NB4 (cell line): ENCODE data around the gene PYGM.

Source experiments
- CTCF ChIP-seq: IDR thresholded peaks from one replicate; pipeline ENCODE4 v1.5.1; 2012; ENCODE audit warnings: low read depth, low read length
- MAX ChIP-seq: IDR thresholded peaks from 2 replicates; pipeline ENCODE4 v1.6.1; 2011; ENCODE audit warnings: low read depth, low read length
- POLR2A ChIP-seq: IDR thresholded peaks from 2 replicates; pipeline ENCODE4 v1.6.1; 2011; ENCODE audit warnings: mild to moderate bottlenecking; ENCODE audit not compliant: insufficient read length; ENCODE audit errors: extremely low read depth

GRCh38 chr11:64759131-64759721, 548 bp downstream of the PYGM start:
- TF ChIP-seq CTCF (no peak), POLR2A (no peak), MAX (no peak)
